ENCODE results near the gene INS. TPM values are rescaled to one million over a fixed set of nuclear protein-coding genes. Genes with fewer than 3 reads are reported as not detected.

Gene INS
- total RNA-seq, 2 donors from 2014 or later: not detected

DNA sequence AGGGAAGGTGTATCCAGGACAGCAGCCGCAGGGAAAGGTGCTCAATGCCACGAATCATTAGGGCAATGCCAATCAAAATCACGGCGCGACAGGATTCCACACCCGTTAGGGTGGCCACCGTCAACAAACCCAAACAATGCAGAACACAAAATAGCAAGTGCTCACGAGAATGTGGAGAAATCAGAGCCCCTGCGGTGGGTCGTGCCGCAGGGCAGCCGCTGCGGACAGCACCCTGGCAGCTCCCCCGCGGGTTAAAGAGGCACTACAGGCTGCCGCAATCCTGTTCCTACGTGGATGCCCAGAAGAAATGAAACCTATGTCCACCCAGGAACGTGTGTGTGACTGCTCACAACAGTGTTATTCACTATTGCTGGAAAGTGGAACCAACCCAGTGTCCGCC, 27.7 kb upstream of the INS start:
- Histone ChIP-seq H3K9me3 (no peaks in the 10 kb centered on the region), H3K36me3 (no peaks in the 10 kb centered on the region), H3K4me1 (ENCODE audit: control insufficient read depth in 1 of 2, low read depth in 2 of 2) (no peaks in the 10 kb centered on the region), H3K27me3 (replicated peaks; ENCODE audit: insufficient read depth) (no peaks in the 10 kb centered on the region), H3K27ac (no peak overlapping the region), H3K4me3 (no peak overlapping the region)
- no peak for ATAC-seq (ENCODE audit: insufficient number of reproducible peaks, low FRiP score, low read depth)
- no peak for DNase-seq (ENCODE audit: low spot score)
- TF ChIP-seq, protein P1, sequence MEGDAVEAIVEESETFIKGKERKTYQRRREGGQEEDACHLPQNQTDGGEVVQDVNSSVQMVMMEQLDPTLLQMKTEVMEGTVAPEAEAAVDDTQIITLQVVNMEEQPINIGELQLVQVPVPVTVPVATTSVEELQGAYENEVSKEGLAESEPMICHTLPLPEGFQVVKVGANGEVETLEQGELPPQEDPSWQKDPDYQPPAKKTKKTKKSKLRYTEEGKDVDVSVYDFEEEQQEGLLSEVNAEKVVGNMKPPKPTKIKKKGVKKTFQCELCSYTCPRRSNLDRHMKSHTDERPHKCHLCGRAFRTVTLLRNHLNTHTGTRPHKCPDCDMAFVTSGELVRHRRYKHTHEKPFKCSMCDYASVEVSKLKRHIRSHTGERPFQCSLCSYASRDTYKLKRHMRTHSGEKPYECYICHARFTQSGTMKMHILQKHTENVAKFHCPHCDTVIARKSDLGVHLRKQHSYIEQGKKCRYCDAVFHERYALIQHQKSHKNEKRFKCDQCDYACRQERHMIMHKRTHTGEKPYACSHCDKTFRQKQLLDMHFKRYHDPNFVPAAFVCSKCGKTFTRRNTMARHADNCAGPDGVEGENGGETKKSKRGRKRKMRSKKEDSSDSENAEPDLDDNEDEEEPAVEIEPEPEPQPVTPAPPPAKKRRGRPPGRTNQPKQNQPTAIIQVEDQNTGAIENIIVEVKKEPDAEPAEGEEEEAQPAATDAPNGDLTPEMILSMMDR (IDR thresholded peaks at IDR 0.05): no peak

DNA sequence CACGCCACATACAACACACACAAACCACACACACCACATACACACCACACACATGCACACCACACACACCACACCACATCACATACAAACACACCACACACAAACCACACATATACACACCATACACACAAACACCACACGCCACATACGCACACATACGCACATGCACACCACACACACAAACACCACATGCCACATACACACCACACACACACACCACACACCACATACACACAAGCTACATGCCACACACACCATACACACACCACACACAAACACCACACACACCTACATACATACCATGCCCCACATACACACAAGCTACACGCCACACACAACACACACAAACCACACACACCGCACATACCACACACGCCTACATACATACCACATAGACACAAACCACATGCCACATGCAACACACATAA, 26.3 kb upstream of the INS start:
- Histone ChIP-seq H3K4me3 (no peak overlapping the region), H3K27me3 (replicated peaks; ENCODE audit: insufficient read depth) (no peaks in the 10 kb centered on the region), H3K36me3 (no peaks in the 10 kb centered on the region), H3K27ac (no peak overlapping the region), H3K4me1 (ENCODE audit: control insufficient read depth in 1 of 2, low read depth in 2 of 2) (no peaks in the 10 kb centered on the region), H3K9me3 (no peaks in the 10 kb centered on the region)
- TF ChIP-seq, protein P1 (IDR thresholded peaks at IDR 0.05): no peak
- ATAC-seq (ENCODE audit: insufficient number of reproducible peaks, low FRiP score, low read depth) (no peak), DNase-seq (ENCODE audit: low spot score) (no peak)

DNA sequence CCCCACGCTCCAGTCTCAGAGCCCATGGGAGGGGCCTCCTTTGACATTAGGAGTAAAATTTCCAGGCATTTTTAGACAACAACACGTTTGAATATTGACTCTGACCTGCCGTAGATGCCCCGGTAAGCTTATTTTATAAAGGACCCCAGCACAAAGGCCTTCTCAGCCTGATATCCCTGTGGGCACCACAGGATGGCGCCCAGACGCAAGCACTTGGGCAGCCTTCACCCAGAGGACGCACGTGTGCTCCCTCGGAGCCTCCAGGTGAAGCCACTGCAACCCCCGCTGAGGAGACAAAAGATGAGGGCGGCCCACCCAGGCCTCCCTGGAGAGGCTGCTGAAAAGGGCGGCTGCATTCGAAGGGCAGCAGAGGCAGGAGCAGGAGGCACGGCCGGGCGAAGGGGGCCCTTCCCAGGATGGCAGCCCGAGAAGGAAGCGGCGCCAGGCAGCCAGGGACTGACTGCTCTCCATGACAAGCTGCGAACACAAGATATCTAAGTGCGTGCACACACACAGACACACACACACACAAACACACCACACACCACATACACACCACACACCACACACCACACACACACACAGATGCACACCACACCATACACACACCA, 25.8 kb upstream of the INS start:
- H3K4me1 ChIP-seq (ENCODE audit: control insufficient read depth in 1 of 2, low read depth in 2 of 2): no peaks in the 10 kb centered on the region
- no peak overlapping the region for H3K27ac ChIP-seq
- TF ChIP-seq, protein P1 (IDR thresholded peaks at IDR 0.05): peak; percentile 20
- H3K36me3 ChIP-seq: no peaks in the 10 kb centered on the region
- no peak for DNase-seq (ENCODE audit: low spot score)
- ATAC-seq (ENCODE audit: insufficient number of reproducible peaks, low FRiP score, low read depth): no peak
- H3K4me3 ChIP-seq: no peak overlapping the region
- H3K9me3 ChIP-seq: no peaks in the 10 kb centered on the region
- H3K27me3 ChIP-seq (replicated peaks; ENCODE audit: insufficient read depth): no peaks in the 10 kb centered on the region

DNA sequence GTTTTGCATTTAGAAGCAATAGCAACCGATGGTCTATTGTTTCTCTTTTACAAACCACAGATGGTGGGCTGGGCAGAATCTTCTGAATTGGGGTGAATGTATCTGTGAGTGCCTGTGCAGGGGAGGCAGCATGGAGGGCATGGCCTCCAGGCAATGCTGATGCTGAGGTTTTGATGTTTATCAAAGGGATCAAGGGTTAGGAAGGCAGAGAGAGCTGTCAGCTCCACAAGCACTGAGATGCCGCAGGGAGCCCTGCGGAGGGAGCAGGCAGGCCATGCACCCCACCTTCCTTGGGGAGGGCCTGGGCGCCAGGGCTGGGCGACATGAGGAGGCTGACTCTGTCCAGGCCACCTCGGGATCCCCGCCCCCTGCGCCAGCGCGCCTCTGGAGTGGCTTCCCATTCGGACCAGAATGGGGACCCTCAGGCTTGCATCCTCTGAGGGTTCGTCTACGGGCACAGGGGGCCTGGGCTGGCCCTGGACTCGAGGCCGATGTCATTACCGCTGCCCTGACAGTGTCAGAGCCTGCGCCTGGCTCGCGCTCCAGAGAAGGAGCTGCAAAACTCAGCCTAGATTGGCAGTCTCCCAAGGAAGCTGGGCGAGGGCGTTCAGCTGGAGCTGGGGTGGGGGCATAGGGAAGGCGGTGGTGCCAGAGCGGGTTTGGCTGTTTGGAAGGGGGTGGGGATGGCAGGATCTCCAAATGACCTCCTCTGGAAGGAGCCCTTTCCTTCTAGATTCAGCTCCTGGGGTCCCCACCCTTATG, 24.5 kb upstream of the INS start:
- TF ChIP-seq, protein P1 (IDR thresholded peaks at IDR 0.05): no peak
- Histone ChIP-seq H3K4me1 (ENCODE audit: control insufficient read depth in 1 of 2, low read depth in 2 of 2) (no peaks in the 10 kb centered on the region), H3K4me3 (no peak overlapping the region), H3K9me3 (no peaks in the 10 kb centered on the region), H3K27me3 (replicated peaks; ENCODE audit: insufficient read depth) (no peaks in the 10 kb centered on the region), H3K27ac (no peak overlapping the region), H3K36me3 (no peaks in the 10 kb centered on the region)
- ATAC-seq (ENCODE audit: insufficient number of reproducible peaks, low FRiP score, low read depth) (no peak), DNase-seq (ENCODE audit: low spot score) (no peak)

DNA sequence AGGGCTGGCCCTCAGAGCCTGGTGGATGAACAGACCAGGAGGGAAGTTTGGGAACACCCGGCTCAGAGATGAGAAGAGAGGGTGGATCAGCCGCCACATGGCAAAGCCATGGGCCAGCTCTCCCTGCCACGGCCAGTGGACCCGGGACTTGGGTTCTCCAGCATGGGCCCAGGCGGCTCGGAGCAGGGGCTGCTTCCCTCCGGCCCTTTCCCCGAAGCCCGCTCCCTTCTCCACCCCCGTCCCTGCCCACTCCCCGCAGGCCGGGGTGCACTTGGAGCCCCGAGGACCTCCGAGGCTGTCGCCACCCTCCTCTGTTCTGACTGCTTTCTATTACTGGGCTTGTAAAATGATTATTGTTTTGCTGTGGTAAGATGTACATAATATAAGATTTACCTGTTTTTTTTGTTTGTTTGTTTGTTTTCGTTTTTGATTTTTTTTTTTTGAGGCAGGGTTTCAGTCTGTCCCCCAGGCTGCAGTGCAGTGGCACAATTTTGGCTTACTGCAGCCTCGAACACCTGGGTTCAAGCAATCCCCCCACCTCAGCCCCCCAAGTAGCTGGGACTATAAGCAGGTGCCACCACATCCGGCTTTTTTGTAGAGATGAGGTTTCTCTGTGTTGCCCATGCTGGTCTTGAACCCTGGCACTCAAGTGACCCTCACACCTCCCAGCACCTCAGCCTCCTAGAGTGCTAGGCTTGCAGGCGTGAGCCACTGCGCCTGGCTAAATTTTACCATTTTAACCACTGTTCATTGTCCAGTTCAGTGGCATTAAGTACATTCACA, 21.9 kb upstream of the INS start:
- no peaks in the 10 kb centered on the region for H3K27me3 ChIP-seq (replicated peaks; ENCODE audit: insufficient read depth)
- no peak for ATAC-seq (ENCODE audit: insufficient number of reproducible peaks, low FRiP score, low read depth)

More for the DNA sequence above, 21.9 kb upstream of the INS start:
- H3K27ac ChIP-seq: no peak overlapping the region
- H3K9me3 ChIP-seq: no peaks in the 10 kb centered on the region
- no peak overlapping the region for H3K4me3 ChIP-seq
- no peak for DNase-seq (ENCODE audit: low spot score)
- TF ChIP-seq, protein P1 (IDR thresholded peaks at IDR 0.05): no peak
- no peaks in the 10 kb centered on the region for H3K36me3 ChIP-seq
- no peaks in the 10 kb centered on the region for H3K4me1 ChIP-seq (ENCODE audit: control insufficient read depth in 1 of 2, low read depth in 2 of 2)
